Psoas muscle (tissue), 8 donors: ENCODE measurements around the gene RPL10A. TPM values are rescaled to one million over a fixed set of nuclear protein-coding genes. Genes with fewer than 3 reads are reported as not detected.

ENCODE experiments used
- ATAC-seq, 4 donors: fragments of 200-7000 bp; cut with Tn5 transposase; one replicate each; pipeline ENCODE4 v1.9.1; 2020; ENCODE audit warnings: moderate library complexity in 3 of 4, mild to moderate bottlenecking in 2 of 4
- DNase-seq, 2 donors: peaks; one replicate each; pipeline ENCODE4 v3.0.0-alpha.2; 2020
- H3K27ac ChIP-seq: fragments of 200-600 bp; one replicate; pipeline ENCODE4 v1.8.0; 2022
- H3K27me3 ChIP-seq, 3 donors: fragments of 200-600 bp in 1 of 3; one replicate each; pipeline versions ENCODE4 v1.6.1 to v1.8.0; 2013 to 2022; ENCODE audit warnings: low read length in 2 of 3, mild to moderate bottlenecking in 2 of 3, moderate library complexity in 1 of 3; ENCODE audit not compliant: insufficient read depth in 3 of 3
- H3K36me3 ChIP-seq, 2 donors: fragments of 200-600 bp in 1 of 2; one replicate each; pipeline versions ENCODE4 v1.6.1 to v1.8.0; 2013 to 2022; ENCODE audit warnings: low read depth in 1 of 2, mild to moderate bottlenecking in 1 of 2, moderate library complexity in 1 of 2; ENCODE audit not compliant: insufficient read depth in 1 of 2
- H3K4me1 ChIP-seq: fragments of 200-600 bp; one replicate; pipeline ENCODE4 v1.8.0; 2022
- H3K4me3 ChIP-seq: fragments of 200-600 bp; one replicate; pipeline ENCODE4 v1.8.0; 2022; ENCODE audit warnings: mild to moderate bottlenecking
- H3K9me3 ChIP-seq: fragments of 200-600 bp; one replicate; pipeline ENCODE4 v1.8.0; 2022
- WGBS, 3 donors: extraction: QIAGEN DNeasy Blood & Tissue Kit; methylation state at CpG; one replicate each; pipeline versions ENCODE4 v1.1.6 to v1.1.7; 2013; 5-methylcytosine and 5-hydroxymethylcytosine counted together
- intact Hi-C, 2 donors: fragments of 100-400 bp; cut with DNase I; formaldehyde crosslinking; loops; one replicate each; pipeline versions ENCODE4 v1.11.0 to v1.14.2; 2022
- polyA plus RNA-seq, 3 donors: library from polyadenylated mRNA; stranded (reverse); fragments of 200-250 nt; gene quantifications; one replicate each; pipeline ENCODE4 v1.2.3, GENCODE V29; 2013
- total RNA-seq, 4 donors: library from RNA; stranded (reverse); fragmentation: NEBNext Ultra II Directional in 2 of 4; extraction: Animal tissue kit (Norgen Biotek cat#: 25700) in 2 of 4; gene quantifications; one replicate each; pipeline versions ENCODE4 v1.2.1 to v1.2.4, GENCODE V29; 2021 to 2023
- TF ChIP-seq, protein P1 (sequence below): fragments of 200-600 bp; IDR thresholded peaks from one replicate; pipeline ENCODE4 v1.8.0; 2022; ENCODE audit warnings: antibody characterized with exemption
- donor health status: healthy with polysubstance abuse.
- donor health status: DM: no; HTN: no; CAD: no; lungs with moderate emphysema.
- donor health status: Bipolar disorder and iron deficiency.
- donor health status: healthy.
- donor health status: DM: yes; HTN: yes; CAD: no.
- donor health status: DM: no; HTN: no; CAD: no.
- donor health status: DM: no; HTN: no; CAD: no.
- donor health status: DM: yes; HTN: yes; CAD: no.

Gene RPL10A
- total and polyA plus RNA-seq, 7 donors: 668 to 1,629 (median 832) TPM

DNA sequence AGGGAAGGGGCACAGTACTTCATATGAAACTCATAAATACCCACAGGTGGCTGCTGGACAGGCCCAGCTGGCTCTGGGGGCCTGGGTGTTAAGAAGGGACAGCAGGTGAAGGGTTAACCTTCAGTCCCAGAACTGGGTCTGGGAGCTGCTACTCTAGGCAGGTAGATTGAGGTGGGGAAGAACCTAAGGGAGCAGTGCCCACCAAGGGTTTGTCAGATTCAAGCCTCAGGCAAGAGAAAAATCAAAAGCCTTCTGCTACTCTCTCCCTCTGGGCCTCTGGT, 5.6 kb downstream of the RPL10A start:
- peaks cover 17% of the 10 kb centered on the region for H3K4me1 ChIP-seq
- ATAC-seq (no peak), DNase-seq (peak in 1 of 2 donors; percentile 41)
- no peaks in the 10 kb centered on the region for H3K27me3 ChIP-seq
- H3K36me3 ChIP-seq: peaks cover 4 to 94% of the 10 kb centered on the region in 2 donors
- intact Hi-C loops: no loop called here
- TF ChIP-seq, protein P1, sequence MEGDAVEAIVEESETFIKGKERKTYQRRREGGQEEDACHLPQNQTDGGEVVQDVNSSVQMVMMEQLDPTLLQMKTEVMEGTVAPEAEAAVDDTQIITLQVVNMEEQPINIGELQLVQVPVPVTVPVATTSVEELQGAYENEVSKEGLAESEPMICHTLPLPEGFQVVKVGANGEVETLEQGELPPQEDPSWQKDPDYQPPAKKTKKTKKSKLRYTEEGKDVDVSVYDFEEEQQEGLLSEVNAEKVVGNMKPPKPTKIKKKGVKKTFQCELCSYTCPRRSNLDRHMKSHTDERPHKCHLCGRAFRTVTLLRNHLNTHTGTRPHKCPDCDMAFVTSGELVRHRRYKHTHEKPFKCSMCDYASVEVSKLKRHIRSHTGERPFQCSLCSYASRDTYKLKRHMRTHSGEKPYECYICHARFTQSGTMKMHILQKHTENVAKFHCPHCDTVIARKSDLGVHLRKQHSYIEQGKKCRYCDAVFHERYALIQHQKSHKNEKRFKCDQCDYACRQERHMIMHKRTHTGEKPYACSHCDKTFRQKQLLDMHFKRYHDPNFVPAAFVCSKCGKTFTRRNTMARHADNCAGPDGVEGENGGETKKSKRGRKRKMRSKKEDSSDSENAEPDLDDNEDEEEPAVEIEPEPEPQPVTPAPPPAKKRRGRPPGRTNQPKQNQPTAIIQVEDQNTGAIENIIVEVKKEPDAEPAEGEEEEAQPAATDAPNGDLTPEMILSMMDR: no peak
- H3K27ac ChIP-seq: no peak overlapping the region
- no peaks in the 10 kb centered on the region for H3K9me3 ChIP-seq
- no peak overlapping the region for H3K4me3 ChIP-seq

DNA sequence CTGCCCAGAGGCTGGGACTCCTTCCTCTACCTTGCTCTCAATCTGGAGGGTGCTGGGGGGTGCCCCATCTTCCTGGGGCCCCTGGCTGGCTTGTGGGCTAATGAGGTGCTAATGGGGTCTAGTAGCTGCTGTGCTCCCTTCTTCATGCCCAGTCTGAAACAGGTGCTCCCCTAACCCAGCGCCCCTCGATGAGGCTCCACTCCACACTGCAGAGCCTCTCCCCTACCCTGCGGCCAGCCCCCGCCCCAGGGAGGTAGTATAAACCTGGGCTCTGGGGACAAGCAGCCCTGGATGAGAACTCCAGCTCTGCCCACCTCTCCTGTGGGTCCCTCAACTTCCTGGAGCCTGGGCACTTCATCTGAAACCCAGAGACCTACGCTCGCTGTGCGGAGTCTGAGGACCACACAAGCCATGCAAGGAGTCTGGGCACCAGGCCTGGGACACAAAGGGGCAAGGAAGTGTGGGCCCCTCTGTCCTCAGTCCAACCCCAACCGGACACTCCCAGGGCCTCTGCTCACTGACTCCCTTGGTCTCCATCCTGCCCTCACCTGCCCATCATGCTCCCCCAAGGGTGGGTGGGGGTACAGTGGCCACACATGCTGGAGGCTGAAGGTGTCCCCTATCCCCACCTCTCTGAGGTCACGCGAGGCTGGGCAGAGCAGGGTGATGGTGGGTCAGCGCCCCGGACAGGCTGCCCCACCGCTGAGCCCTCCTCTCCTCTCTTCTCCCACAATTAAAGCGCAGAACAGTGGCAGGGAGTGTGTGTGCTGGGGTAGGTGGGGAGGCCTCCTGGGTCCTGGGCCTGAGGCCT, 6.1 kb downstream of the RPL10A start:
- WGBS, 3 donors: 83 to 84% (median 83%) methylated on average over 13 to 14 of the region's 14 CpGs

DNA sequence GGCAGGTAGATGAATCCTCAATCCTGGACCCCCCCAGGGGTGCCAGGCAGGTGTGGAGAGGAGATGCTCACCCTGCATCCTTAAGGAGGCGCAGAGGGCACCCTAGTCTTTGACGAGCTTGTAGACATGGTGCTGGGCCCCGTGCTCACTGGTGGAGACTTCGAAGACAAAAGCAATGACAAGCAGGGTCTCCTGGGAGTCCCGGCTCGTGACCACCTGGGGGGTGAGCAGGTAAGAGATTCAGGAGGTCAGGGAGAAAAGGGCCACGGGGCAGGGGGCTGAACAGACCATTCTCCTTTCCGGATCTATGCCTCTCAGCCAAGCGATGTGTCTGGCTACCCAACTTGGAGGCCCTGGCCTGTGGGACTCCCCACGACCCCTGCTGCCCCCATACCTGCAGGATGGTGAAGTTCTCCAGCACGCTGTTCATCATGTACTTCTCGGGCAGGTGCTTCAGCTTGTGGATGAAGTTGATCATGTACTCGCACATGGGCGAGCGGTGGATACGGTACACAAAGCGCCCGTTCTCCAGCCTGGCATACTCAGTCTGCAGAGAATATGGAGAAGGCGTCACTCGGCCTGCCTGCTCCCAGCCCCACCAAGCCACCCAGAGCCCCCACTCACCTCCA, 6.9 kb downstream of the RPL10A start:
- intact Hi-C loops: no loop called here
- TF ChIP-seq, protein P1: no peak
- Histone ChIP-seq H3K4me1 (peaks cover 12% of the 10 kb centered on the region), H3K9me3 (no peaks in the 10 kb centered on the region), H3K4me3 (no peak overlapping the region), H3K27me3 (no peaks in the 10 kb centered on the region), H3K36me3 (peaks cover 4 to 92% of the 10 kb centered on the region in 2 donors), H3K27ac (no peak overlapping the region)
- DNase-seq: peak in 1 of 2 donors; percentile 34
- WGBS, 3 donors: 90 to 93% (median 92%) methylated on average over 19 to 20 of the region's 20 CpGs
- no peak for ATAC-seq

More for the DNA sequence above, 6.1 kb downstream of the RPL10A start:
- Histone ChIP-seq H3K36me3 (peaks cover 4 to 92% of the 10 kb centered on the region in 2 donors), H3K9me3 (no peaks in the 10 kb centered on the region), H3K4me3 (no peak overlapping the region), H3K27ac (no peak overlapping the region), H3K27me3 (no peaks in the 10 kb centered on the region), H3K4me1 (peaks cover 17% of the 10 kb centered on the region)
- DNase-seq: peak in 1 of 2 donors; percentile 51
- TF ChIP-seq, protein P1: no peak
- intact Hi-C loops: no loop called here
- peak in 1 of 4 donors; percentile 4 for ATAC-seq

DNA sequence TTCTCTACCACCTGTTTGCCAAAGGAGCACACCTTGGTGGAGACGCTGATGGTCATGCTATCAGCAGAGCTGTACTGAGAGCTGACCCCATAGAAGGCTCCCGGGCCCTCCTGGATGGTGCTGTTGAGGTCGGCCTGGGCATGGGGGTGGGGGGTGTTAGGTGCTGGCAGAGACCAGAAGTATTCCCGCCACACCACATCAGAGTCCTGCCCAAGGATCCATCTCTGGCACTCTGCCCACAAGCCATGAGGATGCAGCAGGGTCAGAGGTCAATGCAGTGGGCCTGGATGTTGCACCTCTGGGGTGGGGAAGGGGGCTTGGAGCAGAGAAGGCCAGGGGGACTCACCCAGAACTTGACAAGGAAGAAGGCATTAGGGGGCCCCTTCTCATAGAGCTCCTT, 7.4 kb downstream of the RPL10A start:
- DNase-seq (peak in 1 of 2 donors; percentile 50), ATAC-seq (no peak)
- H3K27me3 ChIP-seq: no peaks in the 10 kb centered on the region
- TF ChIP-seq, protein P1: no peak
- intact Hi-C loops: no loop called here
- H3K4me3 ChIP-seq: no peak overlapping the region
- H3K36me3 ChIP-seq: peaks cover 4 to 92% of the 10 kb centered on the region in 2 donors
- no peak overlapping the region for H3K27ac ChIP-seq
- peaks cover 8% of the 10 kb centered on the region for H3K4me1 ChIP-seq
- 77 to 82% (median 77%) methylated on average over 4 of the region's 4 CpGs for WGBS, 3 donors
- H3K9me3 ChIP-seq: no peaks in the 10 kb centered on the region
